Left forelimb (tissue), 1 donor: ENCODE data around the gene TRAPPC2L.
"Not testable (repeated sequence)": the region's sequence is repeated elsewhere in the genome, so short reads cannot be mapped to it uniquely, and the experiment has no call there.

Experiments
- DNase-seq: peaks from one replicate; pipeline ENCODE4 v3.0.0-alpha.2; 2018; ENCODE audit warnings: low spot score

TRAPPC2L gene

DNA sequence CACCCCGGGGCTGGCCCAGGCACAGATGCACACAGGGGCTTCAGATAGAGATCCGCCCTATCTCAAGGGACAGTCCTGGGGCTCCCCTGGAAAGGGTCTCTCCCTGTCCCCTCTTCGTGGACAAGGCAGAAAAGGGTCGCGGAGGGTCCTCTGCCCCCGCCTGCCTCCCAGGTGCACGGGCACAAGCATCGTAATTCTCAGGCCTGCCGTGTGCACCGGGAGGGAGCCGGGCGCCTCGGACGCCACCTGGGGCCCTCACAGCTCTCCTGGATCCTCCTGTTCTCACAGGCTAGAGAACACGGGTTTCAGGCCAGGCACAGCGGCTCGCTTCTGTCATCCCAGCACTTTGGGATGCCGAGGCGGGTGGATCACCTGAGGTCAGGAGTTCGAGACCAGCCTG lies 21.4 kb downstream of the TRAPPC2L start:
- no peak for DNase-seq

DNA sequence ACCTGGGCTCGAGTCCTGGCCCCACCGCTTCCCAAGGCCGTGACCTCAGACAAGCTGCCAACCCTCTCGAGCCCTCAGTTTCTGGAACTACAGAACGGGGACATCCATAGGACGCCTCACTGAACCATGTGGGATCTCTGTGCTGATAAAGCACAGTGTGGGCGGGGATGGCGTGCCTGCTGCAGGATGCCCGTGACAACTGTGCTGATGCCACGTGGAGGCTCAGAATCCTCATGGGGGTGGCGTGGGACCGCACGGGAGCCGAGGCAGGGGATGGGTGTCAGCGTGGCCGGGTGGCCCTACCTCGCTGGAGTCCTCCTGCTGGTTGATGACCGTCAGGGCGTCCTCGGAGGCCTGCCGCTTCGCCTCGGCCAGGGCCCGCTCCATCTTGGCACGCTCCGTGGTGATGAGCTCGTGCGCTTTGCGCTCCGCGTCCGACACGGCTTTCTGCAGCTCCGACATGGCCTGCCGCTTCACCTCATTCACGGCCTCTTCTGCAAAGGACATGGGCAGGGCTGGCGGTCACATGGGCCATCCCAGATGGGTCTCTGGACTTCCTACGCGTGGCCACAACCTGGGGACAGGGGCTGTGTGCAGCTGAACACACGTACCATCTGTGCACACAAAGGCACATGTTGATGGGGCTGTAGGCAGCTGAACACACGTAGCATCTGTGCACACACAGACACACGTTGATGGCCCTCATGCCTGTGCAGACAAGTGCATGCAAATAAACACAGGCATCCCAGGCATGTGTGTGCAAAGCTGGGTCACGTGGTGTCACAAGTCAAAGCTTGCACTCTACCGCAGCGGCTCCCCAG lies 22.2 kb downstream of the TRAPPC2L start:
- no peak for DNase-seq

DNA sequence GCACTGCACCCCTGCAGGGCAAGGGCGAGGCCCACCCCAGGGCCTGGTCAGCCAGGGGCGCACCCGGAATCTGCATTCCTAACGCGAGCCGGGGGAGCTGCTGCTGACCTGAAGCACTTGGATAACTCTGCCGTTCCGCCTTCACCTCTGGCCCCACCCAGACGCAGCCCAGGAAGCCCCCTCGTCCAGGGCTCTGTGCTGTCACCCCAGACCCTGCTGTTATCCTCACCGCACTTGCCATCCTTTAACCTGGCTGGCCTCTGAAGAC lies 22.8 kb downstream of the TRAPPC2L start:
- no peak for DNase-seq

DNA sequence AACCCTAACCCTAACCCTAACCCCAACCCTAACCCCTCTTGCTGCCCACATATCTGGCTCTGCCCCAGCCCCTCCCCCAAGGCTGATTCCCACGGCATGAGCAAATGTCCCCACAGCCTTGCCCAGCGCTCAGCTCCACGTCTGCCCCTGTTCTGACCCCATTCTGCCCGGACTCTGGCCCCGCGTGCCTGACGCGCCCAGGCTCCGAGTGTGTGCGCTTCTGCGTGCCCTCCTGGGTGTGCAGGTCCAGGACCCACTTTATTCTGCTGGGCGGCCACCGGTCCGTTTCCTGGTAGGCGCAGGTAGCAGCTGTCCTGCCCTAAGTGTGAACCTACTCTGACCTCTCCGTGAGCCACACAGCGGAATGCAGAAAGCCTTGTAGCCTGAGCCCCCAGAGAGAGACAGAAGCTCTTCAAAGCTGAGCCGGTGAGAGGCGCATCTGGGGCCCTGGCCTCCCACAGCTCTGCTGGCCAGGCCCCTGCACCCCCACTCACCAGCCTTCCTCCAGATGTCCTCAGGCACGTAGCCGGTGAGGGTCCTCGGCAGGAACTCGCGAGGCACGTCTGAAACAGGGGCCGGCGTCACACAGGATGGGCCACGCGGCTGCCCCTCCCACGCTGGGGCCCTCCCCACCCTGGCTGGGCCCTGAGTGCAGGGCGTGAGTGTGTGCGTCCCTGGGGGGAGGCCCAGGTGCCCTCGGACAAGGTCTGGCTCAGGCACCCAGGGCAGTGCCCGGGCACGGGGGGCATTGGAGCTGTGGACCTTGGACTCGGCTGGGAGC lies 23.5 kb downstream of the TRAPPC2L start:
- no peak for DNase-seq

DNA sequence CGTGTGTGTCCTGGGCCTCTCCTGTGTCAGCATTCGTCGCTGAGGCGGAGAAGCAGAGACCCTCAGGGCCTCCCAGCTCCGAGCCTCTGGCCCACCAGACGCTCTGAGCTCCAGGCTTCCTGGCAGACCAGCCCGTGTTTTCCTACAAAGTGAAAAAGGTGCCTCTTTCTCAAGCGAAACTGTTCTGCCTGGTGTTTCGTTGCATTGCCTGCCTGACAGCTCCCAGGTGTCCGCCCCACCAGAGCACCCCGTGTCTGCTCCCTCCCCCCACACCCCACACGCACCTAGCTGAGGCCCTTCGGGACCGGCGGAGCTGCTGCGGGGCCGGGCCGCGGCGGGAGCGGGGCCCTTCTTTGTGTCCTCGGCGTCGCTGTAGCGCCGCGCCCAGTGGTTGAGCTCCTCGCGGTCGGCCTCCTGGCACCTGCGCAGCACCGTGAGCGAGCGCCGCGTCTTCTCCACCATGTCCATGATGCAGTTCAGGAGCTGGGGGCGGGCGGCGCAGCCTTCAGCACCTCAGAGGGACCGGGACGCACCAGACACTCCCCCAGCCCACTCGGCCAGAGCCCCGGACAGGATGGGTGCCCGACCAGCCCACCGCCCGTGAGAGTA lies 24.2 kb downstream of the TRAPPC2L start:
- no peak for DNase-seq

DNA sequence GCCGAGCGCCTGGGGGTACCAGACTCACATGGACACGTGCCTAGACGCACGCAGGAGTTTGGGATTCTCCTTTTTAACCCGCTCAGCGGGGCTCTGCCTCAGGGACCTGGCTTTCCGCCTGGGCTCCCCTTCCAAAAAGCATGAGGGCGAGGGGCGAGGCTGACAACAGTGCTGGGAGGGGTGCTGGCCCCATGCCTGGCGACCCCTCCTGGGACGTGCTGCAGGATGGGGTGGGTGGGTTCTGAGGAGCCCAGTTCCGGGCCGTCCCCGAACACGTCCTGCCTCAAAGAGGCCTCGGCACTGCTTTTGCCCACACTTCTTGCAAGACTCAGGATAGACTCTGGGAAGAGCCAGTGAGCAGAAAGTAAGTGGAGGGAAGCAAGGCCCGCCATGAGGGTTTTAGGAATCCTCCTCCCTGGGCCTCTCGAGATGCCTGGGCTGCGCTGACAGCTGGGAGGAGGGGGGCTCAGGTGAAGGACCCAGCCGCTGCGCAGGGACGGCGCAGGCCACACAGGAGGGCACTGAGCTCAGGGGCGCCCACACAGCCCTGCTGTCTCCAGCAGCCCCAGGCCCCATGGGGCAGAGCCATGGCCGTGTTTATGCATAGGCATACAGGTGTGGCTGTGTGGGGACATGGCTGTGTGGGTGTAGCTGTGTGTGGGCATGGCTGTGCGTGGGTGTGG lies 24.9 kb downstream of the TRAPPC2L start:
- no peak for DNase-seq

DNA sequence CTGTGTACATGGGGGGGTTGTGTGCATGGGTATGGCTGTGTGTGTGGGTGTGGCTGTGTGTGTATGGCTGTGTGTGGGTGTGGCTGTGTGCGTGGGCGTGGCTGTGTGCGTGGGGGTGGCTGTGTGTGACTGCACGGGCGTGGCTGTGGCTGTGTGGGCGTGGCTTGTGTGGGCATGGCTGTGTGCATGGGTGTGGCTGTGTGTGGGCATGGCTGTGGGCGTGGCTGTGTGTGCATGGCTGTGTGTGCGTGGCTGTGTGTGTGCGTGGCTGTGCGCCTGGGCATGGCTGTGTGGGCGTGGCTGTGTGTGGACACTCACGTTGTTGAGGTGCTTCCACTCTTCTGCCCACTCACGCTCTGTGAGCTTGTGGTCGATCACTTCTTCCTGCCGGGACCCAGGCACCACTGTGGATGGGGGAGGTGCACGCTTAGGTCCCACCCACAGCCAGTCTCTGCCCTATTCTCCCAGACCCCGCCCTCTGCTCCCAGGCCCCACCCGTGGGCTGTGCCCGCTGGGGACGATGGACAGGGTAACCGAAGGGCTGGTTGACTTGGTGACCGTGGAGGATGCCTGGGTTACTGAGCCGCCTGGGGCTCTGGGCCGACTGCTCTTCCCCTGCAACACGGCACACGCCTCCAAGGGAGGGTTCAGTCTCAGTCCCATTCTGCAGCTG lies 25.6 kb downstream of the TRAPPC2L start:
- DNase-seq = no peak

DNA sequence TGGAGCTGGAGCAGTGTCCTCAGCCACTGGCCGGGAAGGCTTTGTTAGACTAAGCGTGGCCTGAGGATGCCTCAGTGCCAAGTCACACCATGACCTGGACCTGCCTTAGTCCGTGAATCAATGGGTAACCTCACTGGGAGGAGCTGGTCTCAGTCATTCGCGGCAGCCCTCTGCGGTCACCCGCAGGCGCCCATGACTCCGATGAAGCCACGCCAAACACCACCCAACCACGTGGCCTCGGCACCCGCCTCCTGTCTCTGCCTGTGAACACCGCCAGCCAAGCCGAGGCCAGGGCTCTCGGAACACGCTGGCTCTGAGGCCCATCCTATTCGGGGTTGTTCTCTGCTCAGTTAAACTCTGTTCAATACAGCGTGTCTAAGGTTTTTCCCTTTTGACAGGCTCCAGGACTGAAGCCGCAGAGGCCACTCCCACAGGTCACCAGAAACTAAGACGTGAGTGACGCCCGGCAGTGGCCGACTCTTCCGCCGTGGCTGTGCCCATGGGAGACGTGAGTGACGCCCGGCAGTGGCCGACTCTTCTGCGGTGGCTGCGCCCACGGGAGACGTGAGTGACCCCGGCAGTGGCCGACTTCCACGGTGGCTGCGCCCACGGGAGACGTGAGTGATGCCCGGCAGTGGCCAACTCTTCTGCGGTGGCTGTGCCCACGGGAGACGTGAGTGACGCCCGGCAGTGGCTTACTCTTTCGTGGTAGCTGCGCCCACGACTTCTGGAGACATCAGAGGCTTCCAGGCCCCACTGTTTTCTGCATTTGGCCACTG lies 26.4 kb downstream of the TRAPPC2L start:
- no peak for DNase-seq

DNA sequence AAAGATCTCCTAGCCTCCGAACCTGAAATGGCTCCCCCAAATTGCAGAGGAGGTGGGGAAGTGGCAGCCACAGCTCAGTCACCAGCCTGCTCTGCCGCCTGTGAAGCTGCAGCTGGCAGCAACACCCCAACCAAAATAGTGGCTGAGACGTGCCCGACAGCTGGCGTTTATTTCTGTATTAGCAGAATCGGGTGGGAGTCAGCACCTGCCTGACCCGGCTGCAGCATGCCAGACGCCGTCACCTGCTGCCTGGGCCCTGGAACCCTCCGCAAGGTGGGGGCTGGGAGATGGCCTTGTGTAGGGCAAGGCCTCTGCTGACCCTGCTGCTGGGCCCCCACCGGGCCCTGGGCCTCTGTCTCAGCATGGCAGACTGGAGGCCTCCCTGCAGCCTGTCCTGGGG lies 27.0 kb downstream of the TRAPPC2L start:
- DNase-seq = no peak

DNA sequence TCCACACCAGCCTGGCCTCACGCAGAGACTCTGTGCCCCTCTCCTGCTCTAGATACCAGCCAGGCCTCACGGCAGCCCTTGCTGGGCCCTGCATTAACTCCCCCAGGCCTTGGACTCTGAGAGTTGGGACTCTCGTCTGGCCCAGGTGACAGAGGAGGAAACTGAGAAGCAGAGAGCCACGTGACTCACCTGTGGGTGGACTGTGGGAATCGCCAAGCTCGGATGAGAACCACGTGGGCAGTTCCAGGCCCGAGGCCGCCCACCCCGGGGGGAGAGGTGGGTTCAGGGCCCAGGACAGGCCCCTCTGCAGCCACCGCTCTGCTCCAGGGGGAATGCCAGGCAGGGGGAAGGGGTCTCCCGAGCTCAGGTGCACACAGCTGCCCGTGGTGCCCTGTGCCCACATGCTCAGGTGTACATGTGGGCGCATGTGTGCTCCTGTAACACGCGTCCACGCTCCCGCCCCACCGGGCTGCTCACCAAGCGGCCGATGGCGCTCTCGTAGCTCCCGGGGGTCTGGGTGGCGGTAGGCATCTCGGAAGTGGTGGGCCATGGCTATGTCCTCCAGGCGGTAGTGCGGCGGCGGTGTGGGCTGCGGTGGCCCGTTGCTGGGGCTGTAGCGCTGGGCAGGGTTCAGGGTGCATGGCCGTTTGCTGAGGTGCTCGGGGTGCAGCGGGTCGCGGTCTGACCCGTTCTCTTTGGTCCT lies 27.8 kb downstream of the TRAPPC2L start:
- no peak for DNase-seq

DNA sequence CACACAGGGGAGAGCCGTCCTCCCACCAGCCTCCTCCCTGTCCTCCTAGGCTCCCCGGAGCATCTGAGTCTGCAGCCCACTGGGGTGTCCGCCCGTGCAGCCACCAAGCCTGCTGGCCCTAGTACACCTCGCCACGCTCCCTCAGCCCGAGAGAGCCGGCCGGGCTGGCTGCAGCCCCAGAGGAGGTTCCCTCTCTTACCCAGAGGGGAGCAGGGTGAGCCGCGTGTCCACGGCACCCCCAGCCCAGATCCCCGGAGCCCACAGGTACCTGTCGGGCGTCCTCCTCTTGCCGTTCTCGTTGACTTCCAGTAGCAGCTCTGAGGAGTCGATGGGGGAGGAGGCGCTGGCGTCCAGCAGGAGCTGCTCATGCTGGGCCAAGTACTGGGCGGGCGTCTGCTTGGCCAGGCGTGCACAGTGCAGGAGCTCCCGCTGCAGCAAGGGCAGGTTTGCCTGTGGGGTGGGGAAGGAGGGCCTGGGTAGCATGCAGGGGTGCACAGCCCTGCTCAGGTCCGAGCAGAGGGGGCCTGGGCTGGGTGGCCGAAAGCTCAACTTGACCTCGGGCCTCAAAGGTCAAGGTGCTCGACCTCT lies 28.9 kb downstream of the TRAPPC2L start:
- DNase-seq = no peak

DNA sequence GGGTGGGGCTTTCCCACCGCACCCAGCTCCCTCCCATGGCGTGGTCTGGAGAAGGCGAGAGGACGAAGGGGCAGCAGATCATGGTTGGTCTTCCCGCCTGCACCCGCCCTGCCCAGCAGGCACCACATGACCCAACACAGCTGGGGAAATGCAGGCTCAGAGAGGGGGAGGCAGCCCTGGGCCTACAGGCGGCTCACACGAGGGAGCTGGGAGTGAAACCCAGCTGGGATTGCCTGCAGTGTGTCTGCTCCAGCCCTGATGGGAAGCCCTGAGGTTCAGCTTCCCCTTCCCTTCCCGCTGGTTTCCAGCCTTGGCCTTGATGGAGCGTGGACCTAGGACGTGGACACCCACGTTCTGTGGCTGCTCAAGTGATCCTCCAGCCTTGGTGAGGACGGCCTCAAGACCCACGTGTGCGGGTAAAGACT lies 29.5 kb downstream of the TRAPPC2L start:
- no peak for DNase-seq

DNA sequence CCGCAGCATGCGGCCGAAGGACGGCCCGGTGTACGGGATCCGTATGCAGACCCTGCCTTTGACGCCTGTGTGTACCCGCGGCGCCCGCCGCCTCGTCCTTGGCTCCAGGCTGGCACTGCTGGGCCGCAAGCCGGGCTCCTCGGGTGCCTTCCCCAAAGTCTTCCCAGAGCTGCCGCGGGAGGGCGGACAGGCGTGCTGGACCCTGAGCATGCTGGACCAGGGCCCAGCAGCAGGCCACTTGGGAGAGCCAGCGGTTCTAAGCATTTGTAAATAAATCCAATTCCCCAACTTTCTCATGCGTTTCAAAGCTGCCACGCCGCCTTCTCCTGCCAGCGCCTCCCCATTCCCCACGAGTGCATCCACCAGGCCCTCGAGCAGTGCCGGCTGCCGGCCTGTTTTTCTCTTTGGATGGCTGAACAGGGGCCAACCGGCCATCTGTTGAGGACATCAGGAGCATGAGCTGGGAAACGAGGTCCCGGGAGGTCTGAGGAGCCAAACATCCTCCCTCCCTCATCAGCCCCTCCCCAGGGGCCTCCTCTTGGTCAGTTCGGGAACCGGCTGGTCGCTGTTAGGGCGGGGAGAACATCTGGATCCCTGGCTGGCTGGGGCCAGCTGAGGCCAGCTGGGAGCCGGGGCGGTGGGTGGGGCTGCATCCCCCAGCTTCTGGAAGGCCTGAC lies 30.1 kb downstream of the TRAPPC2L start:
- DNase-seq = peak; percentile 88

DNA sequence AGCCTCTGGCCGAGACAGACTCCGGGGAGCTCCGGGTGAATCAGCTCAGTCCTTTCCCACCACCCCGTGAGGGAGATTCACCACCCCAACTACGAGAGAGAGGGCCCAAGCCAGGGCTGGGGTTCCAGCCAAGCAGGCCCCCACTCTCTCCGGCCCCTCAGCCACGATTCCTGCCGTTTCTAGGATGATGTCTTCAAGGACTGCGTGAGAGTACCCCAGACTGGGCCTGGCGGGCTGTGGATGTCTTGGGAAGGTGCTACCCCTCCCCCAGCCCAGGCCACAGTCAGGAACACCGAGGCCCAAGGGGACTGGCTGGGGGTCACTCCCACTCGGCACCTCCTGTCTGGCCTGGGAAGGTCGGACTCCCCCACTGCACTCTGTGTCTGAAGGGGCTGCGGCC lies 31.1 kb downstream of the TRAPPC2L start:
- no peak for DNase-seq

DNA sequence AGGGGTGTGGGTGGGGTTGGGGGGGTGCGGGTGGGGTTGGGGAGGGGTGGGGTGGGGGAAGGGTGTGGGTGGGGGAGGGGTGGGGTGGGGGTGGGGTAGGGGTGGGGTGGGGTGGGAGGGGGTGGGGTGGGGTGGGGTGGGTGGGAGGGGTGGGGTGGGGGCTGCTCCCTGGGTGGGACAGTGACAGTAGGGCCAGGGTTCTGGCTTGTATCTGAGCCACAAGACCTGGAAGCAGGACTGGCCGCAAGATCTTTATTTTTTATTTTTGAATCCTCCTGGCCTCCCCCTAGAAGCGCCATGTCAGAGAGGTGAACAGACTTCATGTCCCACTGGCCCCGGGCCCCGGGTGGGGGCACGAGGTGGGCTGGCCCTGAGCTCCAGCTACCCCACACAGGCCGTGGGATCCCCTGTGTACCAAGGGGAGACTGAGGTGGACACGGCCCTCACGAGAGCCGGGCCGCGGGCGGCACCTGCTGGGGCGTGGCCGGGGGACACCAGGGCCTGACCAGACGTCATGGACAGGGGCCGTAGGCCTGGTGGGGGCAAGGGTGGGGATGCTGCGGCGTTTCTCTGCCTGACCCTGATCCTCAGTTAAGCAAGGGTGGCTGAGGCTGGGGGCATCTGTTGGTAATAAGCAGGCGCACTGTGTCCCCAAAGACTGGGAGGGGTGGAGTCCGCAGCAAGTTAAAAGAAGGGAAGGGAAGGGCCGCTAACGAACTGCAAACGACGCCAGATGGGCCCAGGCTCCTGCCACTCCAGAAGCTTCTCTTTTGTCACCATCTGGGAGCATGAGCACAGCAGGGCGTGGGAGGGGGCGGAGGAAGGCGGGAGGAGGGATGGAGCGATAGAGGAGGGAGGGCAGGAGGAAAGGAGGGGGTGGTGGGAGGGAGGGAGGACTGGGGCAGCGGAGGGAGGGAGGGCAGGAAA lies 31.8 kb downstream of the TRAPPC2L start:
- DNase-seq = no peak

DNA sequence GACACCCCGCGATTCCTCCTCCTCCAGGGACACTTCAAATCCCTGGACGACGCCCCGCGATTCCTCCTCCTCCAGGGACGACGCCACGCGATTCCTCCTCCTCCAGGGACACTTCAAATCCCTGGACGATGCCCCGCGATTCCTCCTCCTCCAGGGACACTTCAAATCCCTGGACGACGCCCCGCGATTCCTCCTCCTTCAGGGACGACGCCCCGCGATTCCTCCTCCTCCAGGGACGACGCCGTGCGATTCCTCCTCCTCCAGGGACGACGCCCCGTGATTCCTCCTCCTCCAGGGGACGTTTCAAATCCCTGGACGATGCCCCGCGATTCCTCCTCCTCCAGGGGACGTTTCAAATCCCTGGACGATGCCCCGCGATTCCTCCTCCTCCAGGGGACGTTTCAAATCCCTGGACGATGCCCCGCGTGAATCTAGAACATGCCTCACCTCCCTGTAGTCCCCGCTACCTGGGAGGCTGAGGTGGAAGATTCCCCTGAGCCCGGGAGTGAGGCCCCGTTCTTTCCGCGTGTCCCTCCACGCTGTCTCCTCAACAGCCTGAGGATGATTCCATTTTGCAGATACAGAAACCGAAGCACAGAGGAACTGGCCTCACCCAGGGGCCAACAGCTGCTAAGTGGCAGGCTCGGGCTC lies 32.9 kb downstream of the TRAPPC2L start:
- DNase-seq = not testable (repeated sequence)

DNA sequence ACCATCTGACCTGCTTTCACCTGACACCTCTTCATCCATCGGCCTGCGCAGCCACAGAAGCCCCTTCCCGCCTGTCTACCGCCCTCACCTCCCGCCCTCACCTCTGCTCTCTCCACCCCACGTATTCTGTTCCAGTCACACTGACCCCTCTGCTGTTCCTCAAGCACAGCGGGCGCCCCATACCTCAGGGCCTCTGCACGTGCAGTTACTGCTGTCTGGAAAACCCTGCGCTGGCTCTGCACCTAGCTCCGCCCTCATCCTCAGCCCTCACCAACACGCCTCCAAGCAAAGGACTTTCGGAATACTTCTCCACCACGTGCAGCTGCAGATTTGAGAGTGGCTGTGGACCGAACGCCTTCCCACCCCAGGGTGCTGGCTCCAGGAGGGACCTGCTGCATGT lies 34.2 kb downstream of the TRAPPC2L start:
- DNase-seq = no peak

DNA sequence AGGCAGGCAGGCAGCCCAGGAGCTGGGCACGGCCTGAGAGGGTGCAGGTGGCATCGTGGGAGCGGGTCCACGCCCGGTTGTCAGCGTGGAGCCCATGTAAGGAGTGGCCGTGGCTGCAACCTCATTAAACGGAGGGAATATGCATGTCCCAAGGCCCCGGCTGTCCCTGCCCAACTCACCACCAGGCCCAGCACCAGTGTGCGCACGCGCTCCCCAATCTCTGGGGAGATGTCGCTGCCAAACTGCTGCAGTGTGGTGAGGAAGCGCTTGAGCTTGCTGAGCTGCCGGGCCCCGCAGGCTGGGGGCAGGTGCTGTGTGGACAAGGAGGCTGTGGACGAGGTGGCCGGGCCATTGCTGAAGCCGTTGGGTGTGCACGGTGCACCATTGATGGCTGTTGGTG lies 35.1 kb downstream of the TRAPPC2L start:
- DNase-seq = no peak
